WERI-Rb-1 (cell line): ENCODE data around the gene NIPAL1.
A peak's percentile ranks its signal among the peaks of the same experiment; 100 is the strongest.
"Not testable (repeated sequence)": the region's sequence is repeated elsewhere in the genome, so short reads cannot be mapped to it uniquely, and the experiment has no call there.

ENCODE experiments used
- DNase-seq: peaks from one replicate; pipeline ENCODE4 v3.0.0-alpha.2; 2020
- H3K27ac ChIP-seq: fragments of 250-450 bp; sonication (Bioruptor Pico); 2 replicates; pipeline ENCODE4 v1.5.1; 2020; ENCODE audit warnings: mild to moderate bottlenecking, moderate library complexity
- H3K27me3 ChIP-seq: fragments of 250-450 bp; sonication (Bioruptor Pico); 2 replicates; pipeline ENCODE4 v1.5.1; 2021; ENCODE audit warnings: mild to moderate bottlenecking, low read depth, moderate library complexity; ENCODE audit not compliant: insufficient read depth, severe bottlenecking
- H3K36me3 ChIP-seq: fragments of 250-450 bp; sonication (Bioruptor Pico); 2 replicates; pipeline ENCODE4 v1.5.1; 2020; ENCODE audit warnings: mild to moderate bottlenecking, moderate library complexity
- H3K4me3 ChIP-seq: 2 replicates; pipeline ENCODE4 v1.5.1; 2011; ENCODE audit warnings: low read depth, mild to moderate bottlenecking, control low read depth, low read length
- H3K9me3 ChIP-seq: fragments of 250-450 bp; sonication (Bioruptor Pico); 2 replicates; pipeline ENCODE4 v1.5.1; 2021; ENCODE audit warnings: mild to moderate bottlenecking, moderate library complexity; ENCODE audit not compliant: severe bottlenecking
- CTCF ChIP-seq: IDR thresholded peaks from 2 replicates; pipeline ENCODE4 v1.5.1; 2011; ENCODE audit warnings: low read depth, mild to moderate bottlenecking, control low read depth, inconsistent platforms, low read length

The NIPAL1 gene

GRCh38 chr4:47990145-47990544 is 26.4 kb upstream of the NIPAL1 start:
- no peaks in the 10 kb centered on the region for H3K36me3 ChIP-seq
- H3K27me3 ChIP-seq, result no peaks in the 10 kb centered on the region
- H3K4me3 ChIP-seq, result no peak overlapping the region
- peaks cover 4% of the 10 kb centered on the region for H3K9me3 ChIP-seq
- TF ChIP-seq CTCF, result no peak
- H3K27ac ChIP-seq, result no peak overlapping the region
- no peak for DNase-seq

GRCh38 chr4:47992475-47992874 is 24.1 kb upstream of the NIPAL1 start:
- H3K27ac ChIP-seq, H3K4me3 ChIP-seq, H3K9me3 ChIP-seq, H3K27me3 ChIP-seq, H3K36me3 ChIP-seq, DNase-seq: not testable (repeated sequence)

- Histone ChIP-seq H3K27me3 (no peaks in the 10 kb centered on the region), H3K36me3 (no peaks in the 10 kb centered on the region), H3K4me3 (no peak overlapping the region), H3K9me3 (peaks cover 8% of the 10 kb centered on the region), H3K27ac (no peak overlapping the region)
- no peak for TF ChIP-seq CTCF
- no peak for DNase-seq
Measured at GRCh38 chr4:47996021-47996420, 20.6 kb upstream of the NIPAL1 start.

GRCh38 chr4:48002267-48002666 is 14.3 kb upstream of the NIPAL1 start:
- Histone ChIP-seq H3K4me3 (no peak overlapping the region), H3K36me3 (no peaks in the 10 kb centered on the region), H3K27me3 (no peaks in the 10 kb centered on the region), H3K27ac (no peak overlapping the region), H3K9me3 (peaks cover 10% of the 10 kb centered on the region)
- no peak for TF ChIP-seq CTCF
- DNase-seq, result no peak

- H3K4me3 ChIP-seq, H3K36me3 ChIP-seq, H3K27me3 ChIP-seq, H3K27ac ChIP-seq: not testable (repeated sequence)
- DNase-seq, result peak; percentile 62
- peaks cover 12% of the 10 kb centered on the region for H3K9me3 ChIP-seq
- peak; percentile 60 for TF ChIP-seq CTCF
Measured at GRCh38 chr4:48003568-48003967, 13.0 kb upstream of the NIPAL1 start.

- no peak for DNase-seq
- no peak overlapping the region for H3K27ac ChIP-seq
- TF ChIP-seq CTCF, result no peak
- peaks cover 18% of the 10 kb centered on the region for H3K9me3 ChIP-seq
- H3K27me3 ChIP-seq, result no peaks in the 10 kb centered on the region
- H3K36me3 ChIP-seq, result no peaks in the 10 kb centered on the region
- no peak overlapping the region for H3K4me3 ChIP-seq
Measured at GRCh38 chr4:48005781-48006180, 10.8 kb upstream of the NIPAL1 start.
